Keratinocyte (primary cell): Measurements from ENCODE around the gene ARHGAP19. TPM values are rescaled to one million over a fixed set of nuclear protein-coding genes. Genes with fewer than 3 reads are reported as not detected.

ENCODE experiments used
- DNase-seq: peaks from one replicate; pipeline ENCODE4 v3.0.0-alpha.2; 2011; ENCODE audit warnings: low read depth, missing footprints, low spot score
- FAIRE-seq: peaks from 2 replicates; lab custom pipeline; 2011; peaks lifted over from hg19 to GRCh38; lab: Jason Lieb, UNC
- H2AFZ ChIP-seq: 2 replicates; pipeline ENCODE4 v1.6.0; 2012; ENCODE audit warnings: low read length, control low read depth, inconsistent platforms; ENCODE audit not compliant: control insufficient read depth
- H3K27ac ChIP-seq: 2 replicates; pipeline ENCODE4 v1.5.1; 2011; ENCODE audit warnings: low read length; ENCODE audit not compliant: control insufficient read depth, insufficient read depth
- H3K27me3 ChIP-seq: 3 replicates; pipeline ENCODE4 v1.6.0; 2011; ENCODE audit warnings: low read length; ENCODE audit not compliant: control insufficient read depth, insufficient read depth; ENCODE audit errors: extremely low read depth
- H3K36me3 ChIP-seq, 2 experiments: 2 replicates in 1 of 2; 3 replicates in 1 of 2; pipeline ENCODE4 v1.5.1; 2011; ENCODE audit warnings: low read length in 2 of 2, mild to moderate bottlenecking in 1 of 2; ENCODE audit not compliant: control insufficient read depth in 2 of 2, insufficient read depth in 2 of 2; ENCODE audit errors: extremely low read depth in 1 of 2
- H3K4me1 ChIP-seq: 3 replicates; pipeline ENCODE4 v1.5.1; 2011; ENCODE audit warnings: low read length; ENCODE audit not compliant: control insufficient read depth, insufficient read depth; ENCODE audit errors: extremely low read depth
- H3K4me2 ChIP-seq: 3 replicates; pipeline ENCODE4 v1.6.0; 2011; ENCODE audit warnings: low read depth, low read length; ENCODE audit not compliant: control insufficient read depth, insufficient read depth; ENCODE audit errors: extremely low read depth
- H3K4me3 ChIP-seq, 3 experiments: fragments of 200-600 bp in 1 of 3; sonication (generic) in 1 of 3; 2 replicates in 2 of 3; 3 replicates in 1 of 3; pipeline ENCODE4 v1.5.1; 2011 to 2016; ENCODE audit warnings: low read length in 3 of 3, mild to moderate bottlenecking in 3 of 3, control low read depth in 2 of 3, inconsistent platforms in 1 of 3, low read depth in 1 of 3, mixed read lengths in 1 of 3, mixed run types in 1 of 3, moderate library complexity in 1 of 3; ENCODE audit not compliant: control insufficient read depth in 2 of 3, insufficient read depth in 2 of 3; ENCODE audit errors: extremely low read depth in 1 of 3
- H3K79me2 ChIP-seq: 2 replicates; pipeline ENCODE4 v1.6.0; 2012; ENCODE audit warnings: low read length; ENCODE audit not compliant: control insufficient read depth, insufficient read depth
- H3K9ac ChIP-seq: 3 replicates; pipeline ENCODE4 v1.6.0; 2011; ENCODE audit warnings: low read length; ENCODE audit not compliant: control insufficient read depth, insufficient read depth; ENCODE audit errors: extremely low read depth
- H3K9me1 ChIP-seq: 3 replicates; pipeline ENCODE4 v1.6.0; 2011; ENCODE audit warnings: low read length; ENCODE audit not compliant: control insufficient read depth, insufficient read depth; ENCODE audit errors: extremely low read depth
- H3K9me3 ChIP-seq: 2 replicates; pipeline ENCODE4 v1.5.1; 2012; ENCODE audit warnings: low read depth, low read length; ENCODE audit not compliant: control insufficient read depth
- H4K20me1 ChIP-seq: 3 replicates; pipeline ENCODE4 v1.6.0; 2011; ENCODE audit warnings: low read length; ENCODE audit not compliant: control insufficient read depth, insufficient read depth; ENCODE audit errors: extremely low read depth
- EZH2 ChIP-seq: IDR thresholded peaks from one replicate; pipeline ENCODE4 v1.6.1; 2012; ENCODE audit warnings: inconsistent platforms, mild to moderate bottlenecking, low read length, moderate library complexity
- dilution Hi-C: fragments of 300-500 bp; cut with MboI; formaldehyde crosslinking; loops from one replicate; pipeline ENCODE4 v1.7.0; 2020; ENCODE audit warnings: low sequenced_read_pairs; ENCODE audit not compliant: extremely low pct_ligation_motif_present
- polyA plus RNA-seq, 5 experiments: library from polyadenylated mRNA; depleted of rRNA in 3 of 5; stranded (reverse) in 3 of 5; stranded (forward) in 1 of 5; unstranded in 1 of 5; fragments of >200 nt; gene quantifications; 1 replicate in 1 of 5; 2 replicates in 3 of 5; 3 replicates in 1 of 5; pipeline versions ENCODE4 v1.2.1 to v1.2.3, GENCODE V29; 2011 to 2012; ENCODE audit warnings: missing spikeins in 2 of 5, low read depth in 1 of 5, low replicate concordance in 1 of 5
- TF ChIP-seq, protein P1 (sequence below), 3 experiments: IDR thresholded peaks in 1 of 3; conservative IDR thresholded peaks in 1 of 3; optimal IDR thresholded peaks in 1 of 3; 2 replicates in 2 of 3; 3 replicates in 1 of 3; pipeline versions ENCODE3 to v1.5.1; 2011; ENCODE audit warnings: low read length in 3 of 3, mild to moderate bottlenecking in 3 of 3, moderate library complexity in 2 of 3, control low read depth in 1 of 3, inconsistent platforms in 1 of 3; ENCODE audit not compliant: insufficient read depth in 2 of 3; ENCODE audit errors: extremely low read depth in 1 of 3

The ARHGAP19 gene
- polyA plus RNA-seq, 1 donor (not counting 4 experiments of a cell fraction or from before 2014, with no cell fraction given): 7.5 TPM

DNA sequence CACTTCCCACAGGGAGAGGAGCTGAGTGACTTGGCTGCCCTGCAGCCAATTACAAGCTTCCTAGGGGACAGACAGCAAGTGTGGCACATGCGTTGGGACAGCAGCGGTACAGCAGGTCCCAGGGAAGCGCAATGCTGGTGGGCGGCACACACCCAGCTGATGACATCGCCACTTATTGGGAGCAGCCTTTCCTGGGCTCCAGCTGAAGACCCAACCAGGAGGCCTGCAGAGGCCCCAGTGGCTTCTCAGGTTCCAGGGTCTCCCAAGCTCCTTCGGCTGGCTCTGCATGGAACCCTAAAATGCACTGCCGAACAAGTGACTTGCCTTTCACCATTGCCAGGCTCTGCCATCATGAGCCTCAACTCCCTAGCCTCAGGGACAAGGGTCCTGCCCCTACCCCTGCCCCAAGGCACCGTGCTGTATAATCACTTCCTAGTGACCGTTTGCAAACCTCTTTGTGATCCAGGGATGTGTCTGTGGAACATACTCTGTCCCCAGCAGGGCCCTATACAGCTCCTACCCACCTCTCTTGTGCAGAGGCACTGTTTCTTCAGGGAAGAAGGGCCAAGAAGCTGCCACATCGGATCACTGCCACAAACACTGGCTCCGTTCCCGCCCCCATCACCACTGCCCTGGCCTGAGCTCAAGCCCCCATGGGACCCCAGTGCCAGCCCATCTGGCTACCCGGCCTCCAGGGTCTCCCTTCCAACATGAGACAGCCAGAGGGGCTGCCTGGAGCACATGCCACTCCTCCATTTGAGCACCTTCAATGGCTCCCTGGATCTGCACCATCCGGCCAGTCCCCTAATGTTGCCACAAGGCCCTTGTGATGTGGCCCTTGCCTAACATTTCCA lies 87.4 kb downstream of the ARHGAP19 start:
- Histone ChIP-seq H3K9me3 (no peaks in the 10 kb centered on the region), H4K20me1 (no peaks in the 10 kb centered on the region), H3K9me1 (no peaks in the 10 kb centered on the region), H3K27ac (no peak overlapping the region), H3K36me3 (no peaks in the 10 kb centered on the region), H3K9ac (no peak overlapping the region), H3K4me3 (no peak overlapping the region), H3K4me2 (no peak overlapping the region), H3K27me3 (peaks cover 9% of the 10 kb centered on the region), H3K4me1 (no peaks in the 10 kb centered on the region), H3K79me2 (no peaks in the 10 kb centered on the region), H2AFZ (no peak overlapping the region)
- TF ChIP-seq, protein P1, sequence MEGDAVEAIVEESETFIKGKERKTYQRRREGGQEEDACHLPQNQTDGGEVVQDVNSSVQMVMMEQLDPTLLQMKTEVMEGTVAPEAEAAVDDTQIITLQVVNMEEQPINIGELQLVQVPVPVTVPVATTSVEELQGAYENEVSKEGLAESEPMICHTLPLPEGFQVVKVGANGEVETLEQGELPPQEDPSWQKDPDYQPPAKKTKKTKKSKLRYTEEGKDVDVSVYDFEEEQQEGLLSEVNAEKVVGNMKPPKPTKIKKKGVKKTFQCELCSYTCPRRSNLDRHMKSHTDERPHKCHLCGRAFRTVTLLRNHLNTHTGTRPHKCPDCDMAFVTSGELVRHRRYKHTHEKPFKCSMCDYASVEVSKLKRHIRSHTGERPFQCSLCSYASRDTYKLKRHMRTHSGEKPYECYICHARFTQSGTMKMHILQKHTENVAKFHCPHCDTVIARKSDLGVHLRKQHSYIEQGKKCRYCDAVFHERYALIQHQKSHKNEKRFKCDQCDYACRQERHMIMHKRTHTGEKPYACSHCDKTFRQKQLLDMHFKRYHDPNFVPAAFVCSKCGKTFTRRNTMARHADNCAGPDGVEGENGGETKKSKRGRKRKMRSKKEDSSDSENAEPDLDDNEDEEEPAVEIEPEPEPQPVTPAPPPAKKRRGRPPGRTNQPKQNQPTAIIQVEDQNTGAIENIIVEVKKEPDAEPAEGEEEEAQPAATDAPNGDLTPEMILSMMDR (optimal IDR thresholded peaks at IDR 0.05 in 1 of 3, IDR thresholded peaks at IDR 0.05 in 1 of 3, conservative IDR thresholded peaks at IDR 0.05 in 1 of 3; ENCODE audit: extremely low read depth in 1 of 3, insufficient read depth in 2 of 3, low read length in 3 of 3): no peak
- TF ChIP-seq EZH2: no peak
- FAIRE-seq (no peak), DNase-seq (no peak)
- dilution Hi-C loops: no loop called here

DNA sequence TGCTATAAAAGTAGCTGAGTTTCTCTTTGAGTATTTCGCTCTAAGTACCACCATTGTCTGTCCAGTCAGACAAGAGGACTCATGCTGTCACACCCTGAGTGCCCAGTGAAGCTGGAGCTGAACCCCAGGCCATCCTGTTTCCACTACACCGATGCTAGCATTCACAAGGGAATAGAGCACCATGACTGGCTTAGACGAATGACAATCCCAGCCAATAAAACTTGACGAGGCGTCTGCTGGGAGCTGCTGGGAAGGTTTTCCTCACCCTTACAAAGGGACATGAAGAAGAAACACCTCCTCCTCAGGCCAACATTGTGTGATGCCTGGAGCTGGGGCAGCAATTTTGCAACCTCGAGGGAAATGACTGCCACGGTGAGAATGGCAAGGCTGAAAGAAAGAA lies 89.2 kb downstream of the ARHGAP19 start:
- Histone ChIP-seq H4K20me1 (no peaks in the 10 kb centered on the region), H3K27me3 (peaks cover 18% of the 10 kb centered on the region), H3K4me3 (no peak overlapping the region), H3K4me2 (no peak overlapping the region), H3K9me1 (no peaks in the 10 kb centered on the region), H3K27ac (no peak overlapping the region), H2AFZ (no peak overlapping the region), H3K9me3 (no peaks in the 10 kb centered on the region), H3K9ac (no peak overlapping the region), H3K79me2 (no peaks in the 10 kb centered on the region), H3K36me3 (no peaks in the 10 kb centered on the region), H3K4me1 (no peaks in the 10 kb centered on the region)
- dilution Hi-C loops: no loop called here
- TF ChIP-seq, protein P1 (optimal IDR thresholded peaks at IDR 0.05 in 1 of 3, IDR thresholded peaks at IDR 0.05 in 1 of 3, conservative IDR thresholded peaks at IDR 0.05 in 1 of 3; ENCODE audit: extremely low read depth in 1 of 3, insufficient read depth in 2 of 3, low read length in 3 of 3): no peak
- no peak for TF ChIP-seq EZH2
- DNase-seq: no peak
- FAIRE-seq: no peak
